Kidney glomerular epithelial cell (primary cell): ENCODE results near the gene SCMH1.
"Not testable (repeated sequence)": the region's sequence is repeated elsewhere in the genome, so short reads cannot be mapped to it uniquely, and the experiment has no call there.

Experiments used
- DNase-seq: peaks from one replicate; lab custom pipeline; 2025; lab: John Stamatoyannopoulos, UW

SCMH1 gene

GRCh38 chr1:41241749-41242341, at the start of gene SCMH1:
Gene SCMH1 (minus strand): TSS chr1:41242306. CDS start chr1:41186133, 56,173 bp downstream.
- DNase-seq = peak; percentile 12

- no peak for DNase-seq
Measured at GRCh38 chr1:41291195-41291594, 49.1 kb upstream of the SCMH1 start.

- no peak for DNase-seq
Measured at GRCh38 chr1:41289196-41289595, 47.1 kb upstream of the SCMH1 start.

- DNase-seq = no peak
Measured at GRCh38 chr1:41286992-41287391, 44.9 kb upstream of the SCMH1 start.

- no peak for DNase-seq
Measured at GRCh38 chr1:41286486-41286885, 44.4 kb upstream of the SCMH1 start.

DNA sequence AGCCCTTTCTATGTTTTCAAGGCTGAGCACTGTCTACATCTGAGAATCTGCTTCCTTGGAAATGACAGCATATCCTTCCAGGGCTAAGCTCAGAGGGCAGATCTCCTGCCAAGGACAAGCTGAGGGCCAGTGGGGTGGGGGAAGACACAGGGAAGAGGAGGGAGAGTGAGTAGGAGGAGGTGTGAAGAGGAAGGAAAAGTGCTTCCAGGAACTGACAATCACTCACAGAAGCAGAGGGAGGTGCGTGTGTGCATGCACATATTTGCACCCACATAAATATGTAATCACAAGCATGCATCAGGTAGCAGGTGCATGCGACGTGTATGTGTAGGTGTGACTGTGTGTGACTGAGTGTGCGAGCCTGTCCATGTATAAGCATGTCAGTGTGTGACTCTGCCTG, 43.7 kb upstream of the SCMH1 start:
- no peak for DNase-seq

GRCh38 chr1:41284121-41284520, 42.0 kb upstream of the SCMH1 start:
- no peak for DNase-seq

DNA sequence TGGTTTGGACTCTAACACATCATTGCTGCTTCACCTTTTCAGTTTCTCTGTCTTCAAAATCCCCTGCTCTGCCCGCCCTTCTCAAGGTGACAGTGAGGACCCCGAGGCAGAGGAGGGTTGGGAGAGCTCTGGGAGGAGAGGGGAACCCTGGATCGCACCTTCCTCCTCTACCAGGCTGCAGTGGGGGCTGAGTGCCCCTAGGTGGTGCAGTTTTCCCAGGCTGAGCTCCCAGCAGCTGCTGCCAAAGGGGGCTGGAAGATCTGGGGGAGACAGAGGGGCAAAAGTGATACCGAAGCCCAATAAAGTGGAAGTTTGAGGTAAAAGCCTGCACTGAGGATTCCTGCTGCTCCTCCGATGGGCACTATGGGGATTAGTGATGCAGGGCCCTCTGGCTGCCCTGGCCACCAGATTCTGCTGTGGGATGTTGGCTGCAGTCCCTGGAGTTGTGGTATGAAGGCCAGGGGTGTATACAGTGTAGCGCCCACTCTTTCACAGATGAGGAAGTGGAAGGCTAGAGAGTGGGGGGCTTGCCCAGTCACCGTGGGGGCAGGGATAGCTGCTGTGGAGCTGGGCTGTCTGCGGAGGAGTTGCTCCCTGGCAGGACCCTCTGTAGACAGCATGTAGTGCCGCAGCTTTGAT, 40.7 kb upstream of the SCMH1 start:
- no peak for DNase-seq

DNA sequence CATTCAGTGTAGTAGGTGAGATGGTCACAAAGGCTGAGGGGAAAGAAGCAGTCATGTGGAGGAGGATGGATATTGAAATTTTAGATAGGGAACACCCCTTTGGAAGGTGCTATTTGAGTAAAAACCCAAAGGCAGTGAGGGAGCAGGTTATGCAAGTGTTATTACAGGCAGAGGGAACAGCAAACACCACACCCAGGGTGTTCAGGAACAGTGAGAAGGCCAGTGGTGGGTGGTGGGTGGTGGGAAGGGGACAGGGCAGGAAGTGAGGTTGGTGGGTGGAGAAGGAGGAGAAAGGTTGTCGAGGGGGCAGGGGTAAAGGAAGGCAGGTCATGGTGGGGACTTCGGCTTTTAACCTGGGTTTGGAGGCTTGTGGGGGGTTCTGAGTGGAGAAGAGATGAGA, 39.2 kb upstream of the SCMH1 start:
- no peak for DNase-seq

GRCh38 chr1:41280202-41281032, 38.3 kb upstream of the SCMH1 start:
- no peak for DNase-seq

GRCh38 chr1:41278076-41278475, 36.0 kb upstream of the SCMH1 start:
- DNase-seq = no peak

DNA sequence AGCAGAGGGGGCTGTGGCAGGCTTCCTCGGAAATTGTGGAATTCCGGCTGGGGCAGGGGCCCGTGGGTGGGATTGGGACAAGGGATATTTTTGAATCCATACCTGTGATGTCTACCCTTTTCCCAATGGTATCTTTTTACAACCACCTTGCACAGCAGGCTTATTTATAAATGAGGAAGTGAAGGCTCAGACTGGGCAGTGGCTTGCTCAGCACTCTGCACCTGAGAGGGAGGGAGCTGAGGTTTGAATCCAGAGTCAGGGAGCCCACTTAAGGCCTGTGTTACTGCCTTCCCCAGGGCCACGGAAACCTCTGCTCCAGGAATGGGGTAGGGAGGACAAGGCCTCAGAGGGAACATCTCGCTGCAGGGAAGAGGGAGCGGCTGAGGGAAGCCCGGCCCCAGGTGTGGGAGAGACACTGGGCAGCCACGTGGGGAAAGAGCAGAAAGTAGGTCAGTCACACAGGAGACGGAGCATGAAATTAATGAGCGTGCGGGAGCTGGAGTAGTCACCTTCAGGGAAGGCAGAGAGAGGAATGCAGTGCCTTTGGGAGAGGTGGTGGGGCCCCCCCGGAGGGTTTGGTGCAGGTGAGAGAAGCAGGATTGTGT, 35.4 kb upstream of the SCMH1 start:
- peak; percentile 60 for DNase-seq

DNA sequence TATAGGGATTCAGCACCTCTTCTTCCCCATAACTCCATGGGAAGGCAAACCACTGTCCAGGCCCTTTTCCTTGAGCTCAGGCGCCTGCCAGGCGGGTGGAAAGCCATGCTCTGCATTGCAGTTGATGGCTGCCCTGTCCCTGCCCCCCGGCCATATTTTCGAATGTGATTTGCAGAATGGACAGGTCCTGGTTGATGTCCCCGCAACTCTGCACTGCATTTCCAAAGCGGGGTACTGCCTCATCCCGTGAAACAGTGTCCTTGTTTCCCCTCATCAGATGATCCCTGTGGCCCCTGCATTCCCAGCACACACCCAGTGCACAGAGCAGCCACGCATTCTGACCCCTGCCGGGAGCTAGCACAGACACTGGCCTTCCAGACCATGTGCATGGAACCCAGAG, 33.7 kb upstream of the SCMH1 start:
- no peak for DNase-seq

- DNase-seq = no peak
Measured at GRCh38 chr1:41274752-41275545, 32.8 kb upstream of the SCMH1 start.

- no peak for DNase-seq
Measured at GRCh38 chr1:41272601-41273000, 30.5 kb upstream of the SCMH1 start.

DNA sequence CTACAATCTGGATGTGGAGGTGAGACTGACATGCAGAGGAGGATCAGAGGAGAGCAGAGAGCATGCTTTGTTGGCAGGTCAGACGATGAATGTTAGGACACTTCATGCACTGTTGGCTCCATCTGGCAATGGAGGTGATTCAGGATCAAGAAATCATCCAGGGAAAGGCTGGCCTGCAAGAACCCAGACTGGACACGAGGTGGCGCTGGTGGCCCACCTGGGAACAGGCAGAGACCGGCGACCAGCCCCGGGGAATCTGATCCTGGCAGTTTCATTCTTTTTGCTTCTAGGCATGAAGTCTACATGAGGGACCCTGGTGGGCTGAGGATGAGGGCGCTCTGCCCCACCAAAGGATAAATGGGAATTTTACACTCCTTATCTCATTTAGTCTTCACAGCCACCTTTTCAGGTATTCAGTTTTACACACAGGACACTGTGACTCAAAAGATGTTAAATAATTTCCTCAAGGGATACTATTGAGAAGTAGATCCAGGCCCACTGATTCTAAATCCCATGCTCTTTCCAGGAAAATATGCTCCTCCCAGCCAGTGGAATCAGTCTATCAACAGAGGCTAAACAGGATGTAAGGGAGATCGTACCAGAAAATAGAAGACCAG, 26.2 kb upstream of the SCMH1 start:
- DNase-seq = peak; percentile 92

DNA sequence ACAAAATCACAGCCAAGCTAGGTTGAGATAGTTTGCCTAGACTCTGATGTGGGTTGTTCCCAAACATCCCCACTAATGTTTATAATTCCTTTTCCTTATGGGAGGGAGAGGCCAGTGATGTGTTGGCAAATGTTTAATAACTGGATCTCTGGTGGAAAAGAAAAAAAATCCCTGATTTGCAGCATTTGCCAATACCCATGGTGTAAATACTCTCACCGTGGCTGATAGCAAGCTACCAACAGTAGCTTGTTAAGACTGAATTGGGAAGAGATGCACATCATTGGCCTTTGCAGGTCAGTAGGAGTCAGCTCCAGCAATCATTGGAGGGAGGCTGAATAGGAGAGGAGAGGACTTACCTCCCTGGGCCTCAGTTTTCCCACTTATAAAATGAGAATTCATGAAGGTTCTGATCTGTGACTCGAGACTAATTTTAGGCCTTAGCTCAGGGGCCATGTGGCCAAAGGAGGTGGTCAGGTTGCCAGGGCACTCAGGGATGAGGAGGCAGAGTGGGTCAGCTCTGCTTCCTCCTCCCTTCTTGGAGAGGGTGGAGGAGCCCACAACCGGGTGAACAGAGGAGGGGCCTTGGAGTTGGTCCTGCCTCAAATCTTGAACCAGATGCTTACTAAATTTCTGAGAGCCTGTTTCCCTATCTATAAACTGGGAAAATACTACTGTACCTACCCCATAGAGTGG, 20.0 kb upstream of the SCMH1 start:
- DNase-seq = no peak

DNA sequence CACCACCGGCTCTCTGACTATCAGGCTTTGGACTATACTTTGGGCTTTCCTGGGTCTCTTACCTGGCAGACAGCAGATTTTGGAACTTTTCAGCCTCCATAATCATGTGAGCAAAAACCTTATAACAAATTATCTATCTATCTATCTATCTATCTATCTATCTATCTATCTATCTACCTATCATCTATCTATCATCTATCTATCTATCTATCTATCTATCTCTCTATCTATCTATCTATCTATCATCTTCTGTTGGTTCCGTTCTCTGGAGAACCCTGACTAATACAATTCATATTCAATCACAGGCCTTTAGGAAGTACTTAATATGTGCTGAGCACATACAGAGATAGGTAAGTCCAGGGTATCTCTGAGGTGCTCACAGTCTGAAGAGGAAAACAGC, 18.7 kb upstream of the SCMH1 start:
- DNase-seq = no peak

GRCh38 chr1:41259221-41259620, 17.1 kb upstream of the SCMH1 start:
- DNase-seq = no peak

DNA sequence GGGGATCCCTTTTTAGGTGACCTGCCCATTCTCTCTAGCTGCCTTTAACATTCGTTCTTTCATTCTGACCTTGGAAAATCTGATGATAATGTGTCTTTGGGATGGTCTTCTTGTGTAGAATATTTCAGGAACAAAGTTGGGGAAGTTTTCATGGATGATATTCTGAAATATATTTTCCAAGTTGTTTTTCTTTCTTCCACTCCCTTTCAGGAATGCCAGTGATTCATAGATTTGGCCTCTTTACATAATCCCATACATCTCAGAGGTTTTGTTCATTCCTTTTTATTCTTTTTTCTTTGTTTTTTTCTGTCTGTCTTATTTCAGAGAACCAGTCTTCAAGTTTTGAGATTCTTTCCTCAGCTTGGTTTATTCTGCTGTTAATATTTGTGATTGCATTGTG, 13.9 kb upstream of the SCMH1 start:
- no peak for DNase-seq

DNA sequence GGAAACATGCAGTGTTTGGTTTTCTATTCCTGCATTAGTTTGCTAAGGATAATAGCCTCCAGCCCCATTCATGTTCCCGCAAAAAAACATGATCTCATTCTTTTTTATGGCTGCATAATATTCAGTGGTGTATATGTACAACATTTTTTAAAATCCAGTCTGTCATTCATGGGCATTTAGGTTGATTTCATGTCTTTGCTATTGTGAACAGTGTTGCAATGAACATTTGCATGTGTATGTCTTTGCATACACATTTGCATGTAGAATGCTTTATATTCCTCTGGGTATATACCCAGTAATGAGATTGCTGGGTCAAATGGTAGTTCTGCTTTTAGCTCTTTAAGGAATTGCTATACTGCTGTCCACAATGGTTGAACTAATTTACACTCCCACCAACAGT, 9.0 kb upstream of the SCMH1 start:
- DNase-seq = not testable (repeated sequence)
